GM19372 (cell line): ENCODE measurements around the gene EPN3.

Experiments
- ATAC-seq: cut with Tn5 transposase; IDR thresholded peaks from one replicate; pipeline ENCODE4 v1.9.1; 2021; ENCODE audit warnings: mild to moderate bottlenecking, low read depth, moderate library complexity; ENCODE audit not compliant: unreplicated experiment

Gene EPN3

GRCh38 chr17:50532452-50533024 lies at the start of gene EPN3:
Gene EPN3, plus strand, starts transcription at chr17:50532735. Its CDS starts 3,822 bp downstream, at chr17:50536557.
- ATAC-seq: no peak

DNA sequence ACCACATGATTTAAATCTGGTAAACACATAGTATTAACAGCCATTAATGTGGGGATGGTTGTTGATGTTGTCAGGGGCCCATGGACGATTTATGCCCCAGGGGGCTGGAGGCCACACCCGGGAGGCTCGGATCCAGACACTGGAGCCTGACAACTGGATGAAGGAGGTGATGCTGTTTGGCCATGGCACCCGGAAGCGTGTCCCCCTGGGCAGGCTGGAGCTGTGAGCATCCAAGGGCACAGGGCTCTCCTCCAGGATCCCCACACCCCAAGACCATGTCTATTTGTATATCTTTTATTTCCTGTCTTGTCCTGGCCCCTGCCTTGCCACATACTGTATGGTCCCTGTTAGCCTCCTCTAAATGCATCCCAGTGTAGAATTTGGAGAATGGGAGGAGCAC lies 49.3 kb upstream of the EPN3 start:
- no peak for ATAC-seq

- no peak for ATAC-seq
Measured at GRCh38 chr17:50484386-50485155, 48.0 kb upstream of the EPN3 start.

DNA sequence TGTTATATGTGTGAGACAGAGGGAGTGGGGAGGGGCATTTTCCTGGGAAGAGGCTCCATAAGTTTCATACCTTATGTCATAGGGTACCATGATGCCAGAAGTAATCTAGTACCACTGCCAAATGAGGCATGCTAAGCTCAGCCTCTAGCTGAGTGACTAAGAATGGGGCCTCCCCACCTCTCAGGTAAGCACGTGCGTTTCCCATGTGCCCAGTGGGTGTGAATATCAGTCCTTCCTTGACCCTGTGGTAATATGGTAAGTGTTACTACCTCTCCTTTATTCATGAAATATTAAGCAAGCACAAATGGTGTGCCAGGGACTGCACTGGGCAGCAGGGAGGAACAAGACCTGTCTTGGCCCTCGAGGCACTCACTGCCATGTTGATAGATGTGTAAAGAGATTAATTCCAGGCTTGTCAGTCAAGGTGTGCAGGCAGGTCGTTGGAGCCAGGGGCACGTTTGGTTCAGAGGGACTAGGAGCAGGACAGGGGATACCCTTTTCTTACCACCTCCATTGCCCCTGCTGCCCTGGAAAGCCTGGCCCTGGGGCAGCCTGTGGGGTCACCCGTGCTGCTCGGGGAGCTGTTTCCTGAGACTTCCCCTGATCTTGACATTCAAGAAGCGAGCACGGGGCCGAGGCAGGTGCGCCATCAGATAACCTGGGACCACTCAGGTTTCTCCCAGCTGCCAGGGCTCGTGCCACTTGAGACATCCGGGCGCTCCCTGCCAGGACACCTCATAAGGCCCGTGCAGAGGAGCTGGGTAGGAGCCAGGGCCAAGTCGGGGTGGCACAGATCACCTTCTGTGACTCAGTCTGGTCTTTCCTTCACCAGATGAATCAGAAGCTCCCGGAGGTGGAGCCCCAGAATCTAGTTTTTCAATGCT lies 45.1 kb upstream of the EPN3 start:
- ATAC-seq: no peak

DNA sequence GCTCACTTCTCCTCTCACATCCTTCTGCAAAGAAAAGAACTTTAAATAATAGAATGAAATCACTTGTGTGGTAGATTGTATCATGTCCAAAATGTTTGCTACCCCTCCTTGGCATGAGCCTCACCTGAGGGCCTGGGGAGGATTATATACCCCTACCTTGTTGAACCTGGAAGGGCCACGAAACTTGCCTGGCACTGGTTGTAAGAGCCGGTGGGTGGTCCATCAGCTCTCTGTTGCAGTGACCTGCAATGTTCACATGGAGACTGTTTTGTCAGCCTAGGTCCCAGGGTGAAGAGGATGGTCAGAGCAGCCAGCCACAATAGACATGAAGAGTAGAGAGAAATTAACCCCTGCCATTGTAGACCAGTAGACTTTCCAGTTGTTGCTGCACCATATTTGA lies 43.7 kb upstream of the EPN3 start:
- ATAC-seq: no peak

DNA sequence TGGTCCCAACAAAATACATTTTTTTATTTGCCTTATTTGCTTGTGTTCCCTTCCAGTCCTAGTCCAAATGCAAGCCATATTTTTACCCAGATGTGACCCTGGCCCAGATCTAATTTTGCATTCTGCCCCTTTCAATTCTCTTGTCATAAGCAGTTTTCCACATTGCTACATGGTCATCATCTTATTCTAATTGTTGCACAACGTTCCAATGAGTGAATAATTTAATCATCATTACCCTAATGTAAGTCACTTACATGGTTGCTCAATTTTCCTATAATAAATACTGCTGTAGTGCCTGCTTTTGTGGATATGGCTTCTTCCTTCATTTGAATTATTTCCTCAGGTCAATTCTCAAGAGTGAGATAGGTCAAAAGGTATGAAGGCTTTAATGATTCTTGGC lies 41.0 kb upstream of the EPN3 start:
- ATAC-seq: no peak

DNA sequence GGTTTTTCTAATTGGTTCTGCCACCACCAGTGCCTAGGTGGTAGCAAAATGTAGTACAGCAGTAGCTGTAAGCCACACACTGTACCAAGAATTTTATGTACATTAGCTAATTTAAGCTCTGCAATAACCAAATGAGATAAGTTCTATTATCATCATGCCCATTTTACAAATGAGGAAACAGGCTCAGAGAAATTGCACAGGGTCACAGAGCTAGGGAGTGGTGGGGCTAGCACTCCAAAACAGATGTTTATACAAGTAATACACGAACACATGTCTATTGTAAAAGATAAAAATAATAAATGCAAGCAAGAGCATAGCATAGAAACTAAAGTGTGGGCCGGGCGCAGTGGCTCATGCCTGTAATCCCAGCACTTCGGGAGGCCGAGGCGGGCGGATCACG lies 40.3 kb upstream of the EPN3 start:
- no peak for ATAC-seq

- no peak for ATAC-seq
Measured at GRCh38 chr17:50493744-50494143, 38.8 kb upstream of the EPN3 start.

GRCh38 chr17:50495217-50495823 lies 37.2 kb upstream of the EPN3 start:
- ATAC-seq: no peak

GRCh38 chr17:50495918-50496317 lies 36.6 kb upstream of the EPN3 start:
- no peak for ATAC-seq

GRCh38 chr17:50498021-50498874 lies 34.3 kb upstream of the EPN3 start:
- no peak for ATAC-seq

GRCh38 chr17:50499270-50499669 lies 33.3 kb upstream of the EPN3 start:
- no peak for ATAC-seq

DNA sequence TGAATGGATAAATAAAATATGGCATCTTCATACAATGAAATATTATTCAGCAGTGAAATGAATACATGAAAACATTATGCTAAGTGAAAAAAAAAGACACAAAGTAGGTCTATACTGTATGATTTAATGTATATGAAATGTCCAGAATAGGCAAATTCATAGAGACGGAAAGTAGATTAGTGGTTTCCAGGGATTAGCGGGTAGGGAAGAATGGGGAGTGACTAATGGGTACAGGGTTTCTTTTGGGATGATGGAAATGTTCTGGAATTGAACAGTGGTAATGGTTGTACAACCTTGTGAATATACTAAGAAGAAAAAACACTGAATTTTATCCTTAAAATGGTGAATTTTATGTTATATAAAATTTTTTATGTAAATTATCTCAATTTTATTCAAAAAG lies 32.8 kb upstream of the EPN3 start:
- ATAC-seq: no peak

- no peak for ATAC-seq
Measured at GRCh38 chr17:50501054-50501453, 31.5 kb upstream of the EPN3 start.

DNA sequence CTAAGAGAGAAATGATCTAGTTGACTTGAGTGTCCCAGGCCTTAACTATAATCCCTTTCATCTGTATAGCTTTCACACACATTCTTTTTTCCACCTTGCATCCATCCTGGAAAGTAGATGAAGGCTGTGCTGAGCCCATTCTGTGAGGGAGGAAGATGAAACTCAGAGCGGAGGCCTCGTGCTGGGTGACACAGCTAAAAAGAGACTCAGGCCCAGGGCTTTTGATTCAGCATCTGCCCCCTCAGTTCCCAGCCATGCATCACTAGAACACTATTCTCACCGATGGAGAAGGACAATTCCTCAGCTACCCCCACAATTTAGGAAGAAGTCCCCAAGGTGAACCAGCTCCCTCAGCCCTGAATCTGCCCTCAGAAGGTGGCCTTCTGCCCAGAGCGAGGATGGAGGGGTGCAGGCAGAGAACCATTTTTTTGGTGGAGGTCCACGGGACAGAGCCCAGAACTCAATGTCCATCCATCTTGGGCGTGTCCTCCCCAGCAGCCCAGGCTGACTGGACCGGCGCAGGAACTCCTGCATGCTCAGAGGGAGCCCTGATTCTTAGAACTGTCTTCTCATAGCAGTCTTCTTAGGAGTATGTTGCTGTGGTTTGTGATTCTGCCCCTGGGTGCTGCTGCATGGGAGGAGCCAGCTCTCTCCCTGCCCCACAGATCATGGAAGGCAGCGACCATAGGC lies 30.1 kb upstream of the EPN3 start:
- ATAC-seq: no peak

DNA sequence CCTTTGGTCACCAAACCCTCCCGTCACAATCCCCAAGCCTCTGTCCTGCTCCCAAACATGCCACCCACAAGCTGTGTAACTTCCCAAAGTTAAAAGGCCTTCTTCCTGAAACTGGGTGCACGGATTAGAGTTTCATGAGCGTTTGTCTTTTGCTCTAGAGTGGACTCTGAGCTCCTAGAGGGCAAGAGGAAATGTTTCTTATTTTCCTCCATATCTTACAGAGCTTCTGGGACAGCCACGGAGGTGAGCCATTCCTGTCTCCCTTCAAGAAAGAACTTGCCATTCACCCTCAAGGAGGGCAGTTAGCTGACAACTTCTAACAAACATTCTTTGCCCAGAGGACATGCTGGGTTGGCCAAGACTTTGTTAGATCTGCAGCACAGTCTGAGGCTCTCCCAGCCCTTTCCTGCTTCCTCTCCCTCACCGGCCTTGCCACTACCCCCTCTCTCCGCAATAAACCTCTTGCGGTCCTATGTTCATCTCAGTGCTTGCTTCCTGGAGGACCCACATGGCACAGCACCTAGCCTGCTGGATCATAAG lies 26.9 kb upstream of the EPN3 start:
- ATAC-seq: no peak

DNA sequence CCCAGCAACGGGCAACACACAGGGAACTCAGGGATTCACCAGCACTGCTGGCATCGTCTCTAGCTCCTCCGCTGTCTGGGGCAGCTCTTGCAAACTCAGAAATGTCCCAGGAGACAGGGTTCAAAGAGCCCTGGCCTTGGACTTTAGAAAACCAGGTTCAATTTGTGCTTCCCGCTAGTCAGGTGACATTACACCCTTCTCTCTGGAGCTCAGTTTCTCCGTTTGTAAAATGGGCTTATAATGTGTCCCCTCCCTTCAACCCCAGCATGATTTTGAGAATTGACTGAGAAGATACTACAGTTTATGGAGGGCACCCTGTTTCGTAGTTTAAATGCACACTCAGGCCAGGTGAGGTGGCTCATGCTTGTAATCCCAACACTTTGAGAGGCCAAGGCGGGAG lies 26.2 kb upstream of the EPN3 start:
- no peak for ATAC-seq

DNA sequence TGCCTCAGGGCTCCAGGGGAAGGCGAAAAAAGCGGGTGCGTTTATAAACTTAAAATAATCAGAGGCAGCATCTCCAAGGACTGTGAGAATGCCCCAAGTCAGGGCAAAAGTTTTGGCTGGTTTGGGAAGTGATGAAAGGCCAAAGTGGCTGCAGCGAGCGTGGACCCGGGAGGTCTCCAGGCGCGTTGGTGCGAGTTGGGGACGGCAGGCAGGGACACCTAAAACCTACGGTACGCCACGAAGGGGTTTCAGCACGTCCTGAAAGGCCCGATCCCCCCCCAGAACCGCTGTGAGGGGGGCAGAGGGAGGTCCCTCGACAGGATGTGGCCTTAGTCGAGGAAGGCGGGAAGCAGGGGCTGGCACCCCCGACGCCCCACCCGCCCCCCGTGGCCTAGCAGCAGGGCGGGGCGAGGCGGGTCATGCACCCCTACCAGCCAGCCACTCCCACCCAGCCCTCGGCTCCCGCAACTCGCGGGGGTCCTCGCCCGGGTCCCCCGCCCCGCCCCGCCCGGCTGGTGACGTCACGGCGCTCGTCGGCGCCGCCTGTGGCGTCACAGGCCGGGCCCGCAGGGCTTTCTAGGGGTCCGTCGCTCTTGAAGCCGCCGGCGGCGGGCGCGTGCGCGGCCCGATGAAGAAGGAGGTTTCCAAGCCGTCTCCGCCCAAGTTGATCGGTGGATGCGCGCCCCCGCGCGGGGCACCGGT lies 24.5 kb upstream of the EPN3 start, which contains the start of gene MYCBPAP:
TSS of gene MYCBPAP (plus strand) at position 569 of the 702 bp plus-strand sequence. CDS start 236 bp downstream, outside the sequence.
- no peak for ATAC-seq
